ENCODE results near the gene SLC43A2. TPM values are rescaled to one million over a fixed set of nuclear protein-coding genes. Genes with fewer than 3 reads are reported as not detected.

SLC43A2 gene
- total and polyA plus RNA-seq, 5 experiments from 2014 or later: 1.2 to 20.8 (median 2.0) TPM

- H3K27ac Mint-ChIP-seq: peak overlapping the region in 5 of 10 donors; percentile 3 to 70 (median 41)
- ATAC-seq: no peak
- no peaks in the 10 kb centered on the region for H3K27me3 Mint-ChIP-seq
- no peak for DNase-seq
- peaks cover 5 to 16% (median 13%) of the 10 kb centered on the region in 4 donors for H3K4me1 Mint-ChIP-seq
- POLR2A ChIA-PET: interaction anchor here (2.6 kb wide), 1 partner anchor 11 kb away, joined by 11 read pairs; the partner anchor contains the start of gene SLC43A2
- peaks cover 0 to 2% (median 0%) of the 10 kb centered on the region in 9 donors for H3K9me3 Mint-ChIP-seq
- no peak overlapping the region for H3K4me3 Mint-ChIP-seq
- no peaks in the 10 kb centered on the region for H3K36me3 Mint-ChIP-seq
These were observed 11.9 kb upstream of the SLC43A2 start for GRCh38 chr17:1640329-1641064.

- Mint-ChIP-seq H3K27ac (peak overlapping the region in 1 of 10 donors; percentile 63), H3K36me3 (no peaks in the 10 kb centered on the region), H3K4me3 (no peak overlapping the region), H3K4me1 (peaks cover 5 to 12% (median 8%) of the 10 kb centered on the region in 4 donors), H3K9me3 (no peaks in the 10 kb centered on the region), H3K27me3 (no peaks in the 10 kb centered on the region)
- POLR2A ChIA-PET: interaction anchor here (0.6 to 2.6 kb wide), 3 partner anchors 9 to 32 kb away, joined by 4 to 11 read pairs (median 6); partner anchors contain the start of gene SLC43A2
- no peak for ATAC-seq
- peak in 1 of 10 donors; percentile 47 for DNase-seq
These were observed 11.0 kb upstream of the SLC43A2 start for GRCh38 chr17:1639549-1640180.

- Mint-ChIP-seq H3K27ac (no peak overlapping the region), H3K4me3 (no peak overlapping the region), H3K4me1 (peaks cover 0 to 4% (median 0%) of the 10 kb centered on the region in 4 donors), H3K9me3 (no peaks in the 10 kb centered on the region), H3K36me3 (no peaks in the 10 kb centered on the region), H3K27me3 (no peaks in the 10 kb centered on the region)
- no peak for DNase-seq
- no peak for ATAC-seq
- POLR2A ChIA-PET: interaction anchor here (0.6 to 1.2 kb wide), 2 partner anchors 10 to 31 kb away, joined by 4 to 6 read pairs; no protein-coding TSS in a partner anchor
These were observed 10.1 kb upstream of the SLC43A2 start for GRCh38 chr17:1638624-1639300.

GRCh38 chr17:1638171-1638590 lies 9.5 kb upstream of the SLC43A2 start:
- ATAC-seq: no peak
- H3K4me1 Mint-ChIP-seq: peaks cover 0 to 4% (median 0%) of the 10 kb centered on the region in 4 donors
- DNase-seq: no peak
- POLR2A ChIA-PET: no interaction called here
- H3K27me3 Mint-ChIP-seq: no peaks in the 10 kb centered on the region
- no peaks in the 10 kb centered on the region for H3K36me3 Mint-ChIP-seq
- H3K9me3 Mint-ChIP-seq: no peaks in the 10 kb centered on the region
- H3K27ac Mint-ChIP-seq: peak overlapping the region in 2 of 10 donors; percentile 33 to 43
- H3K4me3 Mint-ChIP-seq: no peak overlapping the region

- H3K4me3 Mint-ChIP-seq: no peak overlapping the region
These were observed 8.2 kb upstream of the SLC43A2 start for GRCh38 chr17:1636732-1637285.

GRCh38 chr17:1635675-1636465 lies 7.2 kb upstream of the SLC43A2 start:
- Mint-ChIP-seq H3K27ac (peak overlapping the region in 1 of 10 donors; percentile 4), H3K36me3 (no peaks in the 10 kb centered on the region), H3K4me3 (no peak overlapping the region), H3K4me1 (peaks cover 0 to 10% (median under 1%) of the 10 kb centered on the region in 4 donors), H3K9me3 (no peaks in the 10 kb centered on the region), H3K27me3 (no peaks in the 10 kb centered on the region)
- POLR2A ChIA-PET: interaction anchor here (0.7 to 1.0 kb wide), 2 partner anchors 12 to 13 kb away, joined by 3 read pairs; no protein-coding TSS in a partner anchor
- DNase-seq: no peak
- no peak for ATAC-seq

More at GRCh38 chr17:1636732-1637285, 8.2 kb upstream of the SLC43A2 start:
- POLR2A ChIA-PET: interaction anchor here (0.6 to 1.1 kb wide), 2 partner anchors 8 to 709 kb away, joined by 3 to 4 read pairs; partner anchors contain the start of gene SLC43A2
- Mint-ChIP-seq H3K9me3 (no peaks in the 10 kb centered on the region), H3K4me1 (peaks cover 0 to 4% (median under 1%) of the 10 kb centered on the region in 4 donors), H3K27me3 (no peaks in the 10 kb centered on the region), H3K27ac (no peak overlapping the region), H3K36me3 (no peaks in the 10 kb centered on the region)
- no peak for DNase-seq
- ATAC-seq: no peak

GRCh38 chr17:1634841-1635650 lies 6.4 kb upstream of the SLC43A2 start:
- no peaks in the 10 kb centered on the region for H3K36me3 Mint-ChIP-seq
- no peaks in the 10 kb centered on the region for H3K9me3 Mint-ChIP-seq
- no peak overlapping the region for H3K4me3 Mint-ChIP-seq
- no peaks in the 10 kb centered on the region for H3K27me3 Mint-ChIP-seq
- H3K27ac Mint-ChIP-seq: no peak overlapping the region
- POLR2A ChIA-PET: interaction anchor here (0.6 to 1.0 kb wide), 3 partner anchors 13 to 73 kb away, joined by 3 read pairs; partner anchors contain the start of gene PITPNA
- peaks cover 2 to 17% (median 4%) of the 10 kb centered on the region in 4 donors for H3K4me1 Mint-ChIP-seq
- no peak for ATAC-seq
- DNase-seq: no peak

GRCh38 chr17:1630662-1631061 lies 2.0 kb upstream of the SLC43A2 start:
- H3K36me3 Mint-ChIP-seq: no peaks in the 10 kb centered on the region
- peak overlapping the region in 9 of 10 donors; percentile 18 to 92 (median 70) for H3K4me3 Mint-ChIP-seq
- peaks cover 15 to 39% (median 25%) of the 10 kb centered on the region in 4 donors for H3K4me1 Mint-ChIP-seq
- H3K27me3 Mint-ChIP-seq: no peaks in the 10 kb centered on the region
- H3K9me3 Mint-ChIP-seq: no peaks in the 10 kb centered on the region
- peak overlapping the region in 5 of 10 donors; percentile 25 to 96 (median 72) for H3K27ac Mint-ChIP-seq
- POLR2A ChIA-PET: interaction anchor here (0.5 to 5.2 kb wide), 13 partner anchors 10 to 705 kb away, joined by 3 to 45 read pairs (median 4); partner anchors contain the start of genes INPP5K, RILP, SCARF1 and TSR1
- no peak for ATAC-seq
- DNase-seq: no peak

GRCh38 chr17:1629504-1630310 lies 1.1 kb upstream of the SLC43A2 start:
- peak; percentile 58 to 87 (median 66) for DNase-seq
- Mint-ChIP-seq H3K4me1 (peaks cover 15 to 46% (median 25%) of the 10 kb centered on the region in 4 donors), H3K9me3 (no peaks in the 10 kb centered on the region), H3K36me3 (no peaks in the 10 kb centered on the region), H3K4me3 (peak overlapping the region; percentile 79 to 92 (median 85)), H3K27me3 (no peaks in the 10 kb centered on the region), H3K27ac (peak overlapping the region; percentile 25 to 96 (median 76))
- POLR2A ChIA-PET: interaction anchor here (0.7 to 5.2 kb wide), 16 partner anchors 11 to 264 kb away, joined by 3 to 45 read pairs (median 8); partner anchors contain the start of genes CRK, INPP5K, PITPNA and RILP
- peak; percentile 18 to 23 for ATAC-seq

- ATAC-seq: peak; percentile 77 to 84
- POLR2A ChIA-PET: interaction anchor here (0.5 to 5.2 kb wide), 23 partner anchors 8 to 464 kb away, joined by 3 to 45 read pairs (median 5); partner anchors contain the start of genes CRK, INPP5K, PITPNA and RILP
- peaks cover 15 to 46% (median 25%) of the 10 kb centered on the region in 4 donors for H3K4me1 Mint-ChIP-seq
- H3K9me3 Mint-ChIP-seq: no peaks in the 10 kb centered on the region
- DNase-seq: peak; percentile 84 to 97 (median 87)
- H3K27me3 Mint-ChIP-seq: no peaks in the 10 kb centered on the region
- H3K36me3 Mint-ChIP-seq: no peaks in the 10 kb centered on the region
- peak overlapping the region; percentile 92 to 99 (median 95) for H3K4me3 Mint-ChIP-seq
- peak overlapping the region; percentile 82 to 99 (median 92) for H3K27ac Mint-ChIP-seq
These were observed 346 bp upstream of the SLC43A2 start for GRCh38 chr17:1628856-1629503.

All from naive thymus-derived CD8-positive, alpha-beta T cell (primary cell).